Measurements from ENCODE around the gene NKX6-2. TPM values are rescaled to one million over a fixed set of nuclear protein-coding genes. Genes with fewer than 3 reads are reported as not detected.
"Not testable (repeated sequence)": the region's sequence is repeated elsewhere in the genome, so short reads cannot be mapped to it uniquely, and the experiment has no call there.

NKX6-2 gene
- total RNA-seq, 1 donor from 2014 or later, result not detected

GRCh38 chr10:132758865-132759264, 27.1 kb downstream of the NKX6-2 start:
- intact Hi-C loops (cut with micrococcal nuclease), result no loop called here

GRCh38 chr10:132757171-132757570, 28.8 kb downstream of the NKX6-2 start:
- intact Hi-C loops (cut with micrococcal nuclease), result no loop called here

GRCh38 chr10:132756591-132756990, 29.4 kb downstream of the NKX6-2 start:
- intact Hi-C loops (cut with micrococcal nuclease), result no loop called here

- intact Hi-C loops (cut with micrococcal nuclease), result no loop called here
Measured at GRCh38 chr10:132755166-132755711, 30.7 kb downstream of the NKX6-2 start.

- intact Hi-C loops (cut with micrococcal nuclease), result no loop called here
Measured at GRCh38 chr10:132754071-132754470, 31.9 kb downstream of the NKX6-2 start.

GRCh38 chr10:132753596-132753995, 32.4 kb downstream of the NKX6-2 start:
- intact Hi-C loops (cut with micrococcal nuclease), result no loop called here

GRCh38 chr10:132752961-132753360, 33.0 kb downstream of the NKX6-2 start:
- intact Hi-C loops (cut with micrococcal nuclease), result no loop called here

- intact Hi-C loops (cut with micrococcal nuclease), result no loop called here
Measured at GRCh38 chr10:132752378-132752777, 33.6 kb downstream of the NKX6-2 start.

- intact Hi-C loops (cut with micrococcal nuclease), result no loop called here
Measured at GRCh38 chr10:132750936-132751335, 35.0 kb downstream of the NKX6-2 start.

GRCh38 chr10:132749371-132749795, 36.6 kb downstream of the NKX6-2 start:
- intact Hi-C loops (cut with micrococcal nuclease), result no loop called here

- intact Hi-C loops (cut with micrococcal nuclease), result no loop called here
Measured at GRCh38 chr10:132748545-132749370, 37.2 kb downstream of the NKX6-2 start.

- intact Hi-C loops (cut with micrococcal nuclease), result no loop called here
Measured at GRCh38 chr10:132748135-132748534, 37.8 kb downstream of the NKX6-2 start.

GRCh38 chr10:132746801-132747625, 38.9 kb downstream of the NKX6-2 start:
- intact Hi-C loops (cut with micrococcal nuclease), result no loop called here

- intact Hi-C loops (cut with micrococcal nuclease), result no loop called here
Measured at GRCh38 chr10:132746386-132746785, 39.6 kb downstream of the NKX6-2 start.

GRCh38 chr10:132745971-132746370, 40.0 kb downstream of the NKX6-2 start:
- intact Hi-C loops (cut with micrococcal nuclease), result no loop called here

GRCh38 chr10:132745511-132745910, 40.4 kb downstream of the NKX6-2 start:
- intact Hi-C loops (cut with micrococcal nuclease), result no loop called here

- intact Hi-C loops (cut with micrococcal nuclease), result no loop called here
Measured at GRCh38 chr10:132744839-132745238, 41.1 kb downstream of the NKX6-2 start.

GRCh38 chr10:132743925-132744490, 41.9 kb downstream of the NKX6-2 start:
- intact Hi-C loops (cut with micrococcal nuclease), result no loop called here

GRCh38 chr10:132743196-132743924, 42.6 kb downstream of the NKX6-2 start:
- intact Hi-C loops (cut with micrococcal nuclease), result not testable (repeated sequence)

- intact Hi-C loops (cut with micrococcal nuclease), result no loop called here
Measured at GRCh38 chr10:132742837-132743194, 43.1 kb downstream of the NKX6-2 start.

- intact Hi-C loops (cut with micrococcal nuclease), result no loop called here
Measured at GRCh38 chr10:132742167-132742836, 43.6 kb downstream of the NKX6-2 start.

All from T-helper 1 cell treated with Interleukin-12 subunit alpha and Interleukin-12 subunit beta and Interleukin-4 antibody, amounts not matched to agents 30 ng/mL and 1 ng/mL, for 36 hours (primary cell).